ENCODE results near the gene P2RY14. TPM values are rescaled to one million over a fixed set of nuclear protein-coding genes. Genes with fewer than 3 reads are reported as not detected.

The P2RY14 gene
- total RNA-seq, 4 donors from 2014 or later = 5.8 to 21.2 (median 9.3) TPM

DNA sequence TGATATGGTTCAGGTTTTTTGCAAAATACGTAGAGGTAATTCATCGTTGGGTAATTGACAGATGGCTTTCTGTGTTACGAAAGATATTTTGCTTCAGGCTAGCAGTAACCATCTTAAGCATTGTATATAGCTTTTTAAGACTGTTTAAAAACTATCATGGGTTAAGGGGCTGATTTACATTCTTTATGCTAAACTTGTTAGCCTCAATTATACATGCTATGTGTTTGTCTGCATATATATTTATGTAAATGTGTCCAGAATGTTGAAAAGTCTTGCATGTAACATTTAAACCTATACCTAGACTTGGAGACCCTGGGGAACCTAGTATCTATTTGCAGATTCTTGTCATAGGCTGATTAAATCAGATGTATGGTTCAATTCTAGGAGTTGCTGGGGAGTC is 11.1 kb upstream of the P2RY14 start:
- TF ChIP-seq, protein P1, sequence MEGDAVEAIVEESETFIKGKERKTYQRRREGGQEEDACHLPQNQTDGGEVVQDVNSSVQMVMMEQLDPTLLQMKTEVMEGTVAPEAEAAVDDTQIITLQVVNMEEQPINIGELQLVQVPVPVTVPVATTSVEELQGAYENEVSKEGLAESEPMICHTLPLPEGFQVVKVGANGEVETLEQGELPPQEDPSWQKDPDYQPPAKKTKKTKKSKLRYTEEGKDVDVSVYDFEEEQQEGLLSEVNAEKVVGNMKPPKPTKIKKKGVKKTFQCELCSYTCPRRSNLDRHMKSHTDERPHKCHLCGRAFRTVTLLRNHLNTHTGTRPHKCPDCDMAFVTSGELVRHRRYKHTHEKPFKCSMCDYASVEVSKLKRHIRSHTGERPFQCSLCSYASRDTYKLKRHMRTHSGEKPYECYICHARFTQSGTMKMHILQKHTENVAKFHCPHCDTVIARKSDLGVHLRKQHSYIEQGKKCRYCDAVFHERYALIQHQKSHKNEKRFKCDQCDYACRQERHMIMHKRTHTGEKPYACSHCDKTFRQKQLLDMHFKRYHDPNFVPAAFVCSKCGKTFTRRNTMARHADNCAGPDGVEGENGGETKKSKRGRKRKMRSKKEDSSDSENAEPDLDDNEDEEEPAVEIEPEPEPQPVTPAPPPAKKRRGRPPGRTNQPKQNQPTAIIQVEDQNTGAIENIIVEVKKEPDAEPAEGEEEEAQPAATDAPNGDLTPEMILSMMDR (IDR thresholded peaks at IDR 0.05; ENCODE audit: low read depth) = no peak

DNA sequence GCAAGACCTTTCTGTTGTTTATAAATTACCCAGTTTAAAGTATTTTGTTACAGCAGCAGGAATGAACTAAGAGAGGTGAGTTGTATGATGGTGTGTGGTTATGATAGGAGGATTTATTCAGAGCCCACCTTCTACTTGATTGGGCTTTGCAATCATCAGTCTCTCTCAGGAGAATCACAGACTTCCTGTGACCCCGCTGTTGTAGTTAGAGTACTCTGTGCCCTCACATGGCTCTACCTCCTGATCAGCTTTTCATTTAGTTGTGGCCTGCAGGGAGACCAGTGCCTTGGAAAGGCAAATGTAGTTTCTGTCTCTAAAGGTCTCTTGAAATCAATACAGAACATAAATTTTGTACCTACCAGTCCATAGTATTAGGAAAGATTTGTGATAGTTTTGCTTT is 7.6 kb upstream of the P2RY14 start:
- TF ChIP-seq, protein P1 (IDR thresholded peaks at IDR 0.05; ENCODE audit: low read depth) = no peak

DNA sequence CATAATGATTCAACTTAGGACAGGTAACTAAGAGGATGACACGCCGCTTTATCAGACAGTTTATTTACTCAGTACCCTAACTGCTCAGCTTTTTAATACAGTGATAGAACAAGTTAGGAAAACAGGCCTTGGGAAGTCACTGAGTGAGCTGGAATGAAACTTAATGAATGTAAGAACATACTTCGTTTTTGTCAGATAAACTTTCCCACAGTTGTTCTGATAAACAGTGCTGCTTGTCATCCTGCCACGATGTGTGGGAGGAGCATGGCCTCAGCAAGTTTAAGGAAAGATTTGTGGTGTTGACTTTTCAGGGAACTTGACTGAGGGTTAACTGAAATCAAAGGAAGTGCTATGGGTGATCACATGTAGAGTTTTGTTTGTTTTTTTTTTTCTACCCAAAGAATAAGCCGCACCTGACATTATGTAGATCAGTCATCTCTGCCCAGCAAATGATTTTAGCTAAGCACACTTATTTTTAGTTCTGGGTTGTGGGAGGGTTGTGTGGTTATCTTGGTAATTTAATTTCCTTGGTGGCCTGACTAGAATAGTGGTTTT is 5.6 kb upstream of the P2RY14 start:
- TF ChIP-seq, protein P1 (IDR thresholded peaks at IDR 0.05; ENCODE audit: low read depth) = no peak

DNA sequence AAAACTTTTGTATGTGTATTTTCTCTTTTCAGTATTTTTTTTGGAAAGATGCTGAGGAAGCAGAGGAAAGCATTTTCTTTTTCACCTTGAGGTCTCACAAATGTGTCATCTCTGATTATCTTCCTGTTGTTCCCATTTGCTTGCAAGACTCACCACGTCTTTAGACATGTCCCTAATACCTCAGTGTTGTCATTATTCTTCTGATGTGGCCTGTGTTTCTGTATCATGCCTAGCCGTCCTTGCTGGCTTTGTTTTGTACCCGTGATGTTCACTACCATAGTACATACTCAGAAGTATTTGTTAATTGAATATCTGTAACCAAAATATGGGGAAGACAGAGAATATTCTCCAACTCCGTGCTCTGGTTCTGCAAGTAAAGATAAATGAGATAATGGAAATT is 5.0 kb upstream of the P2RY14 start:
- TF ChIP-seq, protein P1 (IDR thresholded peaks at IDR 0.05; ENCODE audit: low read depth) = no peak

DNA sequence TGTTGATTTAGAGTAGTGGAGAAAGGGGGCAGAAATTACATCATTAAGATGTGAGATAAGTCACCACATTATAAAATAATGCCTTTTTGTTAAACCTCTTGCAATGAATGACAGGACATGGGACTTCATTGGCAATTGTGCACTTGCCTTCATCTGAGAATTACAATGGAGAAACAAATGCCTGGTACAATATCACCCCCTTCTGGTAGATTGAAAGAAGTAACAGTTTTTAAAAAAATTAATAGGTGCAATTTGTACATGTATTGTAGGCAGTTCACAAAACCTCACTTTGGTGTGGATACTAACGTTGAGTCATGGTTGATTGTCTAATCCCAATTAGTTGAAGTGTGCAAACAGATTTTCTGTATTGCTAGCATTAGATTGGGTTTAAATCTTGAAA is 4.6 kb upstream of the P2RY14 start:
- TF ChIP-seq, protein P1 (IDR thresholded peaks at IDR 0.05; ENCODE audit: low read depth) = no peak

DNA sequence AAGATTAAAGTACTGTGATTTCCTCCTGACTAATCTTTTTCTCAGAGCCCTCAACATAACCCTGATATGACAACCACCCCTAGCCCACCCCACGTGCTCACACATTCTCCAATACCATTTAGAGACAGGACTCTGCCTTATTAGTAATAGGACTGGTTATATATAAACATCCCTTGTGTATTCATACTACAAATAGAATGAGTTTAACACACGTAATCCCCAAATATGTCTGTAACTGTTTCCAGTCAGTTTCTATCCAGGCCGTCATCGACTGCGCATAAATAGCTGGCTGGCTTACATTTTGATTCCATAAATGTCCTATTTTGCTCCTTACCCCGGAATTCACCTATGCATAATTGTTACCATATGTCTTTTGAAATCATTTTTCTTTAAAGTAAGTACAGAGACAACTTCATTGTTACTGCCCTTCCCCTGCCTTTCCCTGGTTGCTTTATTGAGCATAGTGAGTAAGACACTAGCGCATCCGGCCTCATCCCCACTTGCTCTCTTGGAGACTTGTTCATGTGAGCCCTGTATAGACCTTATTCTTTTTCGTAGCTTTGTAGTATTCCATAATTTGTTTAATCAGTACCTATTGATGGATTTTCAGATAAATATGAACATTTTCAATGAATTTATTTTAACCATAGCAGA is 3.5 kb upstream of the P2RY14 start:
- TF ChIP-seq, protein P1 (IDR thresholded peaks at IDR 0.05; ENCODE audit: low read depth) = no peak

DNA sequence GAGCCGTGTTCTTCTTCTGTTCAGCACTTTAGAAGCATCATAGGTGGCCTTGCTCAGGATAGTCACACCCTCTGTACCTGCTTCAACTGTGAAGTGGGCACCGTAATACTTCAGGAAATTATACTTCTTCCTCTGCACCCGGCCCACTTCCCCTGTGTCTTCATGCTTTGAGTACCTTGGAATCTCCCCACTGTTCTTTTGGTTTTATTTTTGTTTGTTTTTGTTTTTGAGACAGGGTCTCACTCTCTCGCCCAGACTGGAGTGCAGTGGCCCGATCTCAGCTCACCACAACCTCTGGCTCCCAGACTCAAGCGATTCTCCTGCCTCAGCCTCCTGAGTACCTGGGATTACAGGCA is 1.7 kb downstream of the P2RY14 start:
- TF ChIP-seq, protein P1 (IDR thresholded peaks at IDR 0.05; ENCODE audit: low read depth) = no peak
